Measurements from ENCODE around the gene NKAIN2. TPM values are rescaled to one million over a fixed set of nuclear protein-coding genes. Genes with fewer than 3 reads are reported as not detected.

Gene NKAIN2
- total and polyA plus RNA-seq, 9 of the 15 experiments (the other 6 are each of a cell fraction or from before 2014, with no cell fraction given) = not detected

- no peaks in the 10 kb centered on the region for H3K36me3 ChIP-seq (ENCODE audit: control insufficient read depth, insufficient read depth, low read length)
- ATAC-seq = no peak
- no peaks in the 10 kb centered on the region for H3K27me3 ChIP-seq (ENCODE audit: control insufficient read depth in 2 of 2, insufficient read depth in 2 of 2, low read length in 2 of 2)
- no peaks in the 10 kb centered on the region for H4K20me1 ChIP-seq (replicated peaks; ENCODE audit: control insufficient read depth, insufficient read depth, low read length)
- WGBS (ENCODE audit: insufficient coverage, low coverage, missing lambda C conversion rate) = 2% methylated on average over 6 of the region's 6 CpGs
- no peak overlapping the region for H3K9ac ChIP-seq (ENCODE audit: insufficient read depth in 1 of 2, low read depth in 2 of 2, low read length in 2 of 2)
- intact Hi-C loops (cut with micrococcal nuclease) = no loop called here
- no peak overlapping the region for H2AFZ ChIP-seq (ENCODE audit: low read depth, low read length)
- H3K27ac ChIP-seq (ENCODE audit: extremely low read depth, low read depth, low read length) = no peak overlapping the region
- in situ Hi-C loops (cut with MboI) = no loop called here
- no peaks in the 10 kb centered on the region for H3K79me2 ChIP-seq (ENCODE audit: control insufficient read depth, insufficient read depth, low read length)
- DNase-seq (ENCODE audit: extremely low read depth in 1 of 4, low spot score in 3 of 4) = no peak
- no peak overlapping the region for H3K4me3 ChIP-seq
- FAIRE-seq = no peak
- no peaks in the 10 kb centered on the region for H3K9me1 ChIP-seq (ENCODE audit: control insufficient read depth, insufficient read depth, low read length)
- no peak overlapping the region for H3K4me2 ChIP-seq (ENCODE audit: insufficient read depth, low read length)
- no peaks in the 10 kb centered on the region for H3K9me3 ChIP-seq (replicated peaks; ENCODE audit: control insufficient read depth, insufficient read depth, low read depth, low read length)
- BruUV-seq (replicated peaks) = no TSS peak
- POLR2A ChIA-PET = no interaction called here
- H3K4me1 ChIP-seq (replicated peaks in 1 of 2; ENCODE audit: control insufficient read depth in 2 of 2, insufficient read depth in 2 of 2, low read length in 2 of 2) = no peaks in the 10 kb centered on the region
- CTCF ChIA-PET (ENCODE audit: low intra/inter-chr PET ratio) = no interaction called here
- no peak for TF ChIP-seq MXD1 (CRISPR knock-in tag; IDR thresholded peaks at IDR 0.05; ENCODE audit: borderline replicate concordance, poor library complexity, severe bottlenecking)
- TF ChIP-seq ZNF280A (IDR thresholded peaks at IDR 0.05; ENCODE audit: low read depth, partially characterized antibody) = no peak
- TF ChIP-seq CHD1 (IDR thresholded peaks at IDR 0.05; ENCODE audit: low read length) = no peak
- TF ChIP-seq ZNF263 (CRISPR knock-in tag; IDR thresholded peaks at IDR 0.05; ENCODE audit: borderline replicate concordance) = no peak
- no peak for TF ChIP-seq ATF6 (CRISPR knock-in tag; IDR thresholded peaks at IDR 0.05)
- TF ChIP-seq ZNF3 (CRISPR knock-in tag; IDR thresholded peaks at IDR 0.05) = no peak
- no peak for TF ChIP-seq VEZF1 (CRISPR knock-in tag; IDR thresholded peaks at IDR 0.05)
- no peak for TF ChIP-seq HMGXB4 (CRISPR knock-in tag; IDR thresholded peaks at IDR 0.05)
- TF ChIP-seq GMEB1 (CRISPR knock-in tag; IDR thresholded peaks at IDR 0.05) = no peak
- TF ChIP-seq GTF2E2 (tag; IDR thresholded peaks at IDR 0.05) = no peak
- no peak for TF ChIP-seq ZNF707 (CRISPR knock-in tag; conservative IDR thresholded peaks at IDR 0.05)
- no peak for TF ChIP-seq ZNF165 (CRISPR knock-in tag; IDR thresholded peaks at IDR 0.05; ENCODE audit: borderline replicate concordance)
- no peak for TF ChIP-seq MEF2D (tag; conservative IDR thresholded peaks at IDR 0.05; ENCODE audit: low read depth)
Measured at GRCh38 chr6:123895806-123896205, 92.1 kb downstream of the NKAIN2 start.
